Islet of Langerhans (tissue), 1 donor: ENCODE results near the gene CYSTM1.

ENCODE experiments used
- FAIRE-seq: peaks from one replicate; lab custom pipeline; 2011; peaks lifted over from hg19 to GRCh38; lab: Jason Lieb, UNC

Gene CYSTM1, protein sequence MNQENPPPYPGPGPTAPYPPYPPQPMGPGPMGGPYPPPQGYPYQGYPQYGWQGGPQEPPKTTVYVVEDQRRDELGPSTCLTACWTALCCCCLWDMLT

DNA sequence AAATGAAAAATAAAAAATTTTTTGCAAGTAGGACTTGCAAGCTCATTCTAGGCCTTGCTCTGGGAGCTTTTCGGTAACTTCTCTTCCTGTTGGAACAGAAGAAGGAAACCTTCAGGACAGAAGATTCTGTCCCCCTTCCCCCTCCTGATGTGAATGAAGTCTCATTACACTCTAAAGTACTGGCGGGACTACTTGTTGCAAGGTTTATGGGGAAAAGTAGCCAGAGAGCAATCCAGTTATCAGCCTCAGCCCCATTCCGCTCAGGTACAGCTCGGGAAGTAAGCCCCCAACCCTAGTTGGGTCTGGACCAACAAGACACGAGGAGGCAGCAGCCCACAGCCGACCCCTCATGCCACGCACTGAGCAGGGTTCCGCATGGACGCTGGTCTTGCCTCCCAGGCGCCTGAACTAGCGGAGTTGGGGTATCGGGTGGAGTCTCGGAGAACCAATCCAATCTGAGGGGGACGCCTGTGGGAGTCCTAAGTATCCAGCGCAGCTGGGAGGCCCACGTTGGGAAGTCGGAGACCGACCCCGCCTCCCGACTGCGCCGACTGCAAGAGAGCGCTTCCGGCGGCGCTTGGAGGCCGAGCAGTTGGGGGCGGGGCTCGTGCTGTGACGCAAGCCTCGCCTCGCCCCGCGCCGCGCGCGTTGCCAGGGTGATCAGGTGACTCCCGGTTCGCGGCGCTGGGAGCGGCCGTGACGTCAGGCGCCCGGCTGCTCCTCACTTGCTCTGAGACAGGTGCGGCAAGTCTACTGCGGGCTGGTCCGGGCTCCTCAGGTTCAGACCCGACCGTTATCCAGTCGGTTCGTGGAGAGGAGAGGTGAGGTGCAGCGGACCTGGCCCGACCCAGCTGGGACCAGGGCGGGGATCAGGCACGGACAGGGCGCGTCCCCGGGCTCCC is at the start of gene CYSTM1:
Gene CYSTM1 (plus strand): TSS at position 724 of the 902 bp plus-strand sequence. CDS start 19,278 bp downstream, outside the sequence.
- no peak for FAIRE-seq

DNA sequence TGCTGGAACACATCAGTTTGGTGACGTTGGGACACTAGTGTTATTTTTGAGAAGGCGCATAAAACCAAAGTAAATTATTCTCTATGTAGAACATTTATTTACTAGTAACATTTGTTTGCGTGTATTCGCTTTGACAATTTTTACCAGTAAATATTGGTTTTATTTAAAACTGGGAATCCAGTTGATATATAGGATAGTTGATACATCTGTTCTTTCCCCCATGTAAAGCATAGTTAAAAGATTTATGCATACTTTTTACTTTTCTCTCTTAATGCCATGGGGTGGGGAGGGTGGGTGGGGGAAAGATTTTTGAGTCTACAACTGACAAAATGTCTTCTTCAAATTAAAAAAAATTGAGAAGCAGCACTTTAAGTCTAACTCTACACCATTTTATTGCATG is 49.4 kb upstream of the CYSTM1 start, which contains the start of gene IGIP:
Gene IGIP (plus strand): TSS at position 301 of the 400 bp plus-strand sequence. CDS start 2,540 bp downstream, outside the sequence.
- no peak for FAIRE-seq

DNA sequence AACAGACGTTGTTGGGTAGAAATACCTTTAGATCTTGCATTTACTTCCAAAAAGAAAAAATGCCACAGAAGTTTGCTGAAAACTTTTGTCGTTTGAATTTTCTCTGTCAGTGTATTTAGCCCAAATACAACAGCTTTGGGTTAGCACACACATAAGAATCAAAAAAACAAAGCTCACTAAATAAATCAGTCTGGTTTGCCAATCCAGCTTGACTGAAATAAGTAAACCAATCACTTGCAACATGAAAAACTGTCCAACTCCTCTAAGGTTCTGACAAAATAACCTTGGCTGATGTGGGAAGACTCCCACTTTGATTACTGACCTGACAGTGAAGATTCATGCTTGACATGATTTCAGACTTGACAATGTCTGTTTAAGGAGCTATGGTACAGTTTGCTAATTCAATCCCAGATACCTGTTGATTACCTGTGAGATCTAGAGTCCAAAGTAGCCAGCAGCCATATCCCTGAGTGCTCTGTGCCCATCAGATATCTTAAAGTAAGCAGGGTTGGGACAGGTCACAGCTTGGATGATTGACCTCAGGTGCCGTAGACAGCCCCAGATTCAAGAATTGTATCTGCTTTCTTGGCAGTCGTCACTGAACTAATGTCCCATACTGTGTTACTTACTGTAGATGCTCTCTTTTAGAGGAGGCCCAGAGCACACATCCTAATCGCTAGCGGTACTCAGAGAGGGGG is 48.5 kb upstream of the CYSTM1 start:
- no peak for FAIRE-seq

DNA sequence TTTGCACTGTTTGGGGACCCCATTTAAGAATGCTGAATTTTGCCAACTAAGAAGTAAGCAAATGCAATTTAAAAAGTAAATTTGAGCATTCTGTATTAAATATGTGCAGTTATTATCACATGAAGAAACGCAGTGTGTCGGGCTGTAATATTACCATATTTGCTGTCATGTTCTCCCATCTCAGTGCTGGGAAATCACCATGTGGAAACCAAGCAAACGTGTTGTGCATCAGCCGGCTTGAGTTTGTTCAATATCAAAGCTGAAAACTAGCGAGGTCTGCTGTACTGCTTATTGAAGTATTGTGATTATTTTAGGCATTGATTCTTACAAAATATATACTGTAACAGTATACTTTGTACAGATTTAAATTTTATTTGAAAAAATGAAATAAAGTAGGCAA is 46.6 kb upstream of the CYSTM1 start:
- FAIRE-seq, result no peak

DNA sequence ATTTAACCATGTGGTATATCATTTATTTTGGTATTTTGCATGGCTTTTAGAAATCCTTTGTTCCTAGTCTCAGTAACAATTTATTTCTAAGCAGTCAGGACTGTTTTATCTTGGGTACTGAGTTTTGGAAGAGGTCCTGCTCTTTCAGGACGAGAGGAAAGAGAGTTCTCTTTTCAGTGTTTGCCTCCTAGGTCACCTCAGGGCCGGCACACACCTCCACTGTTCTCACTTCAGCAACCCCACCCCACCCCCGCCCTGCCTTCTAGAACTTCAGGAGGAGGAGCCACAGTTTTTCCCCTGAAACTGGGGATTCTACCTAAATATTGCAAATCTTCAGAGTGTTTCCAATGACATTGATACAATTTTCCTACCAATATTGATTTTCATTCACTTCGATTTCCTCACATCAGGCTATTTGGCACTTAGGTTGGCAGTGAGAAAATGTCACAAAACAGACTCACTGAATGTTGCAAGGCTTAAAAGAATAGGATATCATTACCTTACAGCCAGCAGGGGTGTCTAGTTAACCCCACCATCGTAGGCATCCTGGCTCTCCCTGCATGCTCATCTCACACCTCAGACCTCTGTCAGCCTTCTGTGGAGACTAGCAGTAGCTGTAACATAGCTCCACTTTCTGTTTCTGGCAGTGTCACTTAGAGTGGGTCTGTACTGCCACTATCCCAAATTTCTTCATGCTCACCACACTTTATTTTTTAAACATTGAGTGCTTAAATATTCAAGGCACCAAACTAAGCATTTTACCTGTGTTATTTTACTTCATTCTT is 43.8 kb upstream of the CYSTM1 start:
- no peak for FAIRE-seq

DNA sequence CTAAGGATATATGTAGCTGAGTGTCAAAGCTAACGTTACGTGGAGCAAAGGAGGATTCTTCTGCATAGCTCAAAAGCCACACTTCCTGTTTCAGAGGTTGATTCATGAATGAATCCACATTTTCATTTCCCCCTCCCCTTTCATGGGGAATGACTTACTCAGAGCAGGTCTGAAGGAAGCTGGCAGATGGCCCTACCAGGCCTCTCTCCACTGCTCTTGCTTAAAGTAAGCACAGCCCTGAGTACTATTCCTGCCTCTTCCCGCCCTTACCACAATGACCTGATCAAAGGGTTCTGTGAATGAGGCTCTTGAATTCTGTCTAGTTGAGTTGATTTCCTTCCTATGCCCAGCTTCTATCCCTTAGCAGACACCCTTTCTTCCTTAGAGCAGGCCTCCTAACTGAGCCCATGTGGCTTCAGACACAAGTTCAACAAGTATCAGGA is 43.0 kb upstream of the CYSTM1 start:
- FAIRE-seq, result no peak

DNA sequence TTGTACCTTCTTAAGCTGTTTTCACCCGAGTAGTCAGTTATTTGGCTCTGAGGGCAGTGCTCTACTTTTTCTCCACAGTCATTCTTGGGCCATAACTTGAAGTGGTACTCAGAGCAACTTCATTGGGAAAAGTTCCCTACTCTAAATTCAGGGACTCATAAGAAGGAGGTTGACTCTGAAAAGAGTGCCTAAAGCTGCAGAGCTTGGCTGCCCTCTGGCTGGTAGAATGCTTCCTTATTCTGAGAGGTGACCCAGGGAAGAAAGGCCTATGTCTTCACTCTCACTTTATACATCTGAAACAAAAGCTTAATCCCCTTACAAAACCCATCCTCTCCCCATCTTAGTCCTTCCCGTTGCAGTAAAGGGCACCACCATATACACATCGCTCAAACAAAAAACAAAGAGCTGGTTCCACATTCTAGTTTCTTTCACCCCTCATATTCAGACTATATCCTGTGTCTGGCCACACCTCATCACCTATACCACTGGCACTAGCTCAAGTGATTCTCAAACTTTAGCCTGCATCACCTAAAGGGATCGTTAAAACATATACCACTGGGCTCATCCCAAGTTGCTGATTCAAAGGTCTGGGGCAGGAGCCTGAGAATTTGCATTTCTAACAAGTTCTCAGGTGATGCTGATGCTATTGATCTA is 41.3 kb upstream of the CYSTM1 start:
- no peak for FAIRE-seq

DNA sequence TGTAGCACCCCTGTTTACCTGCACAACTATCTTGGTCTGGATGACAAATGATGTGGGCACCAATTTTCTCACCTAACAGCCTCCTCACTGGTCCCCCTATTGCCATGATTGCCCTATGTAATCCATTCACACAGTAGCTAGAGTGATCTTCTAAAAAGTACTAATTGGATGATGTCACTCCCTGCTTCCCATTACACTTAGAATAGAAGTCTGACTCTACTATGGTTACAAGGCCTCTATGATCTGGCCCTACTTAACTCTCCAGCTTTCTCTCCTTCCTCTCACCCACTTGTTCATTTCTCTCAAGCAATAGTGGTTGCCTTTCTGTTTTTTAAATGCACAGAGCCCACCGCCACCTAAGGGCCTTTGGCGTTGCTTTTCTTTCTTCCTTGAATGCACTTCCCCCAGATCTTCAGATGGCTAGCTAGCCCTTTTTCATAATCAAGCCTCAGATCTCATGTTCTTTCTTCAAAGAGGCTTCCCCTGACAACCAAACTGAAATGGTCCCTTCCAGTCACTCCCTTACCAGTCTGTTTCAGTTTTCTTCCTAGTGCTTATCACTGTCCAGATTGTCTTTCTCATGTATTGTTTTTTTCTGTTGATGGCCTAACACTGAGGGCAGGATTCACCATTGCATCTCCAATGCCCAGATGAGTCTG is 40.6 kb upstream of the CYSTM1 start:
- no peak for FAIRE-seq

DNA sequence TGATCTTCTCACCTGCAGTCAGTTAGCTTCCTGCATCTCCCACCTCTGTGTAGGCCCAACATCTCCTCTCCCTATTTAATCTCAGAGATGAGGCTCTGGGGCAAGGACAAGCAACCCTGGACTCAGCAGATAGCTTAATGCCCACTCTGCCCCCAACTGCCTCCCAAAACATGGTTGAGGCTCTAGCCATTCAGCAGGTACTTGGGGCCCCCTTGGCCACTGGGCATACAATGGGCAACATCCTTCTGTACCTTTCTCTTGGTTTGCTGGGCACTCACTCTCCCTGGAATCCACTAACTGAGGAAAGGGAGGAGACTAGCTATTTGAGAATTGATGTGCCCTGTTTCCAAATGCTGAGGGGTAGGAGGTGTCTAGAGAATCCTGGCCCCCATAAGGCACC is 39.9 kb upstream of the CYSTM1 start:
- no peak for FAIRE-seq

DNA sequence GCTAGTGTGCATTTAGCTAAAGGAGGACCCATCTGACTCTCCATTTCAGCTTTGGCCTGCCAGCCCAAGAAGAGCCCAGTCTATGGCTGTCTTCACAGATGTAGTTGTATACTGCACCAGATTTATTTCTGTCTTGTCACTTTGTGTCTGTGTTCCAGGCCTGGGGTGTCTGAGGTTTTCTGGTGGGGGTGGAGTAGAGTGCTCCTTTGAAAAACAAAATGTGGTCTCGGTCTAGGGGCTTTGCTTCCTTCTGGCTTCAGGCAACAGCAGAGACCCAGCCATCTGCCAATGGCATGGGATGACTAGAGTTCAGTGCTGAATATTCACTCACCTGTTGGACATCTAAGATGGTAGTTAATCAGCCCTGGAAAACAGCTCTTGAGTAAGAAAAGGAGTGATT is 38.4 kb upstream of the CYSTM1 start:
- FAIRE-seq, result no peak

DNA sequence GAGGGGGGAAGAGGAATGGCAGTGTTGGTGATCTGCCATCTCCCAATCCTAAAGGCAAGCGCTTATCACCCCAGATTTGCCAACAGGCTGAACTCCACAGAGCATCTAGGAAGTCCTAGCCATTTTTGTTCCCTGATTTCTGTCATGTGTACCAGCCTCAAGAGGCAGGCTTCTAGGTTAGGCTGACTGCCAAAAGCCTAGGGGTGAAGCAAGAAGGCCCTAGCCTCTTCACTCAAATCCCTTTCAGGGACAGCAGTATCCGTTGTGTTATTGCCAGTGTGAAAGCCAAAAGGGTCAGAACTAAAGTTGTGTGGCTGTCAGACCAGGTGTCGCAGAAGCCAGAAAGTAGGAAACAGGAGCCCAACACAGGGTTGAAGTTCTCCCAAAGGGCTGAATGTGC is 34.6 kb upstream of the CYSTM1 start:
- no peak for FAIRE-seq

DNA sequence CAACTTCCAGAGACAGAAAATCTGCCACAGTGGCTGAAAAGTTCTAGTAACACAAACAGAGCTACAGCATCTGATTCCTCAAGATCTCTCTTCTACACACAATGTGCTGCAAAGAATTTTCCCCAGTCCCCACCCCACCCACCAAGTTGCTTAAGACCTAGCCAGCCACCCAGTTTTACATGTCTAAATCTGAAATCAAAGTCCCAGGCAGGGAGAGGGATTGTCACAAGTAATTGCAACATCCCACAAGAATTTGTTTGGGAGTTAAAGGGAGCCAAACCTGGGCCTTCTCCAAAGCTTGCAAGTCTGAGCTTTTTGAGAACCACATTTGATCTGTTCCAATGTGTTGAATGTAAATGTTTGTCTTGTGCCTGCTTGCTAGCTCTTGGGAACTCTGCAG is 33.7 kb upstream of the CYSTM1 start:
- FAIRE-seq, result no peak

DNA sequence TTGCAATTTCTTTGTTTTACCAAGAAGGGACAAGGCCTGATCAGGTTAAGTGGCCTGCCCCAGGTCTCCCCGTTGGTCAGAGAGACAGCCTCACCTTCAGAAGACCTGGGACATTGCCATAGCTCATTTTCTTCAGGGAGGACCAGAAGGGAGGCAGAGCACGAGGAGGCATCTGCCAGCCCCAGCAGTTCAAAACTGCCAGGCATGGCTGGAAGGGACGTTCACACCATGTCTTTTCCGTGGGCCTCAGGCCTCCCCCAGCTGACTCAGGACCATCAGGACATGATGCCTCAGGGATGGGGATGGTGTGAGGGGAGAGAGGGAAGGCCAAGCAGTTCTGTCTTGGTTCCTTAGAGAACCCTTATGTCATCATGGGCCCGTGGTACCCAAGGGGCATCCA is 32.7 kb upstream of the CYSTM1 start:
- no peak for FAIRE-seq

DNA sequence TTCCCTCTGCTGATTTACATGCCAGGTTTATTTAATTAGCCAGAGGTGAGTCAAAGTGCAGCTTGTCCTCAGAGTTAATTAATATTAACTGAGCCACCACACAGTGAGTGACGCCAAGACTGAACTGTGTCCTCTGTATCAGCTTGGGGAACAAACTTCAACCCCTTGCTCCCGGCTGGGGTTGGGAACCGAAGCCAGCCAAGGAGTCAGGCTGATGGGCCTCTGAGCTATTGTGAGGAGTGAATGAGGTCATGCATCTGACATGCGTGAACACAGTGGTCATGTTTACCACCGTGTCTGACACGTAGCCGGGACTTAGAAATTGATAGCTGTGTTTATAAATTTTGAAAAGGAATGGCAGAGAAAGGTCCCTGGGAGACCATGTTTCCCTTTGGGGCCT is 32.1 kb upstream of the CYSTM1 start:
- no peak for FAIRE-seq

DNA sequence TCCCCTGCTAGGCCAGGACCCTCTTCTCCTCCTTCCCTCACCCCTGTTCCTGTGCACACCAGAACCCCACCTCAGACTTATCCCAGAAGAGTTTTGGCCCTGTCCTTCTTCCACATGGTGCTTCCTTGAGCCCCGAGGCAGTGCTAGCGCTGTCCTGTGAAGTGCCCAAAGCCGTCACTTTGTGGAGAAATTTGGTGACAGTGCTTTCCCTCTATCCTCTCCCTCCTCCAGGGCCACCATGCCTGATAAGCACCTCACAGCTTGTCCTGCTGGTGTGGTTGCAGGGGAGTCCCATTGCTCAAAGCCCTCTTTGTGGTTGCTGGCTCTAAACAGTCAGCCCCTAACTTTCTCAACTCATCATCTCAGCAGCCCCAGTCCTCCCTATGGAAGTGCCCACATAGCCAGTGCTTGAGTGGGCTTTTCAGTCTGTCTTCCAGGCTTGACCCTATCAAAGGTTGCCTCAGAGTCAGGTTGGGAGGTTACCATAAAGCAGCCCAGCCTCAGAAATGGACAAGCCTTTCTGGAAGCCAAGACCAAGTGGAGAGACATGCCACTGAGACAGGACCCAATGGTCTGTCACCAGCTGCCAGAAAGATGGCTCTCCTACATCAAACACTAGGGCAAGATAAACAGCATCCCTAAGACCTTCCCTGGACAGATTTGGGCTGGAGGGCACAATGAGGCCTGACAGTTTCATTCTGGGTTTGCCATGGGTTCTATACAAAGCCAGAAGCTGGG is 31.3 kb upstream of the CYSTM1 start:
- no peak for FAIRE-seq

DNA sequence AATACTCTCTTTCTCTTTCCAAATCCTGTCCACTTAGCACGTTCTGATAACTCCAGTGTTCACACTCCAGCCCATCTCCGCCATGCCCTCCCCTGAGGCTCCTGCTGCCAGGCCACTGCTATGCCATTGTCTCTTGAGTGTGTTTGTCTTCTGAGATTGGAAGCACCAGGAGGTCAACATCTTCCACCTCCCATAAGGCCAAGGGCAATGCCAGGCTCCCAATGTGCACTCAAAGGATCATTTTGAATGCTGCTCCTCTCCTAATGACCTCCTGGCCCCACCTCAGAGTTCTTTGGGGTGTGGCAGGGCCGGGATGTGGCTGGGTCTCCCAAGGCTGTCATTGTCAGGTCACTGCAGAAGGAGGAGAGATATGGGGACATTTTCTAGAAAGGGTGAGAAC is 29.7 kb upstream of the CYSTM1 start:
- no peak for FAIRE-seq

DNA sequence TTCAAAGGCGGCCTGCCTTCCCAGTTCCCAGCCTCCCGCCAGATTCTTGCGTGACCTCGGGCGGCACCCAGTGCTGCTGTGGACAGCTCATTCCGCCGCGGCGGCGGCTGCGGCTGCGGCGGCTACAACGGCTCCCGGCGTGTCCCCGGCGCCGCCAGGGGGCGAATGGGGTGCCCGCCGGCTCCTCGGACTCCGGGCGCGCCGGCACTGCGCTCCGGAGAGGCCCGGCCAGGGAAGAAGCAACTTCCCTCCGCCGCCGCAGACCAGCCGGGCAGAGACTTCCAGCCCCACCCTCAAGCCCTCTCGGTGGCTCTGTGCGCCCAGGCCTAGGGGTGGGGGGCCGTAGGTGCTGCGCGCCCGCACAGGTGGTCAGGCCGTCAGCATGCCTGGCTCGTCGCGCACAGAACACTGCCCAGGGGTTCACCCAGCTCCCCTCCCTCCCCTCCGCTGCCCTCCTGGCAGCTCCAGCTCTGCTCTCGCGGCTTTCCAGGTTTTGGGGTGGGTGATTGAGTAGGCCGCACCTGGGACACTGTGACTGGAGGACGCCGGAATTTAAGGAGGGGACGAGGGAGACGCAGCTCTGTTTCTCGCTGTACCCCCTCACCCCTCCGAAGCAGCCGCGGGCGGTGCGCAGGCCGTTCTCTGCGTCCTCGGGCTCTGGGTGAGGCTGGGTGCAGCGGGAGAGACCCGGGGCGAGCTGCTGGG is 29.0 kb upstream of the CYSTM1 start:
- FAIRE-seq, result no peak

DNA sequence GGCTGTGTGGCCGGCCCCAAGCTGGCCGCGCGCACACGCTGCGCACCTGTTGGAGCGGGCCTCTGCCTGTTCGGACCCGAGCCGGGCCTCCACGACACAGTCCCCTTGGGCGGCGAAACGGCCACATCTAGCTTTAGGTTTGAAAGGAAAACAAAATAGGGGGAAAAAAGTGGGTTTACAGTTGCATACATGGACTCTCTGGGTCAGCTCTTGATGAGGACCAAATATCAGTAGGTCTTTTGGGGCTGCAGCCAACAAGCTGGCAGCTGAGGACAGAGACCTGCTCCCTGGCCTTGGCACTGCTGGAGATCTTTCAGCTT is 28.5 kb upstream of the CYSTM1 start:
- FAIRE-seq, result no peak

DNA sequence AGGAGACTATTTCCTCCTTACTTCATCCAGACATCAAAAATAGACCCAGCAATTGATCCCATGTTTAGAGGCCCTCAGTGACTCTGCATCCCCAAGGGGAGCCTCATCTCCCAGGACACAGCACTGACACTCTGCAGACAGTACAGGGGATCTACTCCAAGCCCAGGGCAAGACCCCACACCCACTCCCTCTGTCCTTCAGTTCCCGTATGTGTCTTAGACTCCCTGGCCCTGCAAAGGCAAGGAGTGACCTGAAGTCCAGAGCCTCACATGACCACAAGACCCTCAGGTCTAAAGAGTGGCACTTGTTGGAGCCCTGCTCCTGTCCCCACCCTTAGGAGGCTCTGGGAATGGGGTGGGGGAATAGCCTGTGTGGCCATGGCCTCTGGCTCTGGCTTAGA is 27.5 kb upstream of the CYSTM1 start:
- no peak for FAIRE-seq

DNA sequence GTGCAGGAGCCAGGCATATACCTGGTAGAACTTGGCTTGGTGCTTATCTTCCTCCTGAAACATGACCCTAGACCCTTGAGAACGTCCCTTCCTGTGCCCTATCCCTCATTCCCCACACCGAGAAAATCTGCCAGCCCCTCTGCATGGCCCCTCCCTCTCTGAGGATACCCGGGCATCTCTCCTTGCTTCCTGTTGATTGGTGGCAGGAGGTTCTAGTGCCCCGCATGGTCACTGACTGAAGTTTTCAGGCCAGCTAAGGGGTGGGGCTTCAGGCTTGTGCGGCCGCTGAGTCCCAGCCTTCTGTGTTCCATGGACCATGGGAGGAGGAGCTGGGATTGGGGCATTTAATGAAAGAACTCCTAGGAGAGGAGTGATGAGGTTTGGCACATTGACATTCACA is 26.5 kb upstream of the CYSTM1 start:
- FAIRE-seq, result no peak
